HepG2 (cell line): ENCODE data around the gene CAPN10. TPM values are rescaled to one million over a fixed set of nuclear protein-coding genes. Genes with fewer than 3 reads are reported as not detected.
A peak's percentile ranks its signal among the peaks of the same experiment; 100 is the strongest.

Experiments
- ARID2 ChIP-seq: sonication (generic); formaldehyde crosslinking; IDR thresholded peaks from 2 replicates; pipeline ENCODE4 v1.8.1; 2022; ENCODE audit warnings: mild to moderate bottlenecking, missing genetic modification reagents, borderline replicate concordance
- CBFB ChIP-seq: sonication (generic); formaldehyde crosslinking; IDR thresholded peaks from 2 replicates; pipeline ENCODE4 v1.4.0; 2020; ENCODE audit warnings: missing genetic modification reagents
- ELF3 ChIP-seq: IDR thresholded peaks from 2 replicates; pipeline ENCODE4 v1.6.1; 2016; ENCODE audit warnings: missing genetic modification reagents, missing compliant biosample characterization
- GPN1 ChIP-seq: sonication (generic); formaldehyde crosslinking; IDR thresholded peaks from 2 replicates; pipeline ENCODE4 v1.5.1; 2020; ENCODE audit warnings: missing genetic modification reagents, borderline replicate concordance
- KAT8 ChIP-seq: IDR thresholded peaks from 2 replicates; pipeline ENCODE4 v1.6.1; 2016; ENCODE audit warnings: missing genetic modification reagents, missing compliant biosample characterization
- NFE2L2 ChIP-seq: fragments of 150-350 bp; IDR thresholded peaks from 2 replicates; pipeline ENCODE4 v1.6.1; 2014; ENCODE audit warnings: low read length
- RARG ChIP-seq: sonication (generic); formaldehyde crosslinking; IDR thresholded peaks from 2 replicates; pipeline ENCODE4 v1.4.0; 2020; ENCODE audit warnings: low read depth, mild to moderate bottlenecking, missing genetic modification reagents
- REST ChIP-seq, 2 experiments: IDR thresholded peaks; 2 replicates each; pipeline ENCODE4 v1.6.1; 2011 to 2012; ENCODE audit warnings: low read length in 2 of 2, borderline replicate concordance in 1 of 2, low read depth in 1 of 2, mild to moderate bottlenecking in 1 of 2, moderate library complexity in 1 of 2
- RFXANK ChIP-seq: IDR thresholded peaks from 2 replicates; pipeline ENCODE4 v1.6.1; 2016
- U2AF2 ChIP-seq: fragments of 200-400 bp; formaldehyde crosslinking; IDR thresholded peaks from 2 replicates; pipeline ENCODE4 v1.6.1; 2017; ENCODE audit warnings: low read depth, mild to moderate bottlenecking, low read length
- ZBTB26 ChIP-seq: IDR thresholded peaks from 2 replicates; pipeline ENCODE4 v1.6.1; 2016; ENCODE audit warnings: missing compliant biosample characterization, missing genetic modification reagents, borderline replicate concordance
- ZNF17 ChIP-seq: sonication (generic); formaldehyde crosslinking; IDR thresholded peaks from 2 replicates; pipeline ENCODE4 v1.5.0; 2020; ENCODE audit warnings: mild to moderate bottlenecking, missing genetic modification reagents
- ZNF329 ChIP-seq: sonication (generic); formaldehyde crosslinking; IDR thresholded peaks from 2 replicates; pipeline ENCODE4 v1.9.0; 2021; ENCODE audit warnings: low read depth, mild to moderate bottlenecking, missing genetic modification reagents
- ZNF44 ChIP-seq: sonication (generic); formaldehyde crosslinking; IDR thresholded peaks from 2 replicates; pipeline ENCODE4 v1.5.1; 2020; ENCODE audit warnings: mild to moderate bottlenecking, missing genetic modification reagents
- ZNF510 ChIP-seq: sonication (generic); formaldehyde crosslinking; IDR thresholded peaks from 2 replicates; pipeline ENCODE4 v1.4.0; 2020; ENCODE audit warnings: low read depth, mild to moderate bottlenecking, missing genetic modification reagents
- ZNF562 ChIP-seq: sonication (generic); formaldehyde crosslinking; IDR thresholded peaks from 2 replicates; pipeline ENCODE4 v1.8.0; 2022; ENCODE audit warnings: missing genetic modification reagents, borderline replicate concordance
- ZNF788 ChIP-seq: sonication (generic); formaldehyde crosslinking; IDR thresholded peaks from 2 replicates; pipeline ENCODE4 v1.5.0; 2020; ENCODE audit warnings: mild to moderate bottlenecking, missing genetic modification reagents, borderline replicate concordance
- polyA plus RNA-seq, 8 experiments: library from polyadenylated mRNA; depleted of rRNA in 3 of 8; stranded (reverse) in 7 of 8; unstranded in 1 of 8; fragments of >200 nt; fragmentation: Illumina TruSeq in 4 of 8; extraction: Trizol in 4 of 8; gene quantifications; 2 replicates each; pipeline versions ENCODE4 v1.2.1 to v1.2.3, GENCODE V29; 2011 to 2016; ENCODE audit warnings: low read depth in 4 of 8, missing spikeins in 1 of 8, mixed read lengths in 1 of 8; ENCODE audit not compliant: insufficient read depth in 1 of 8
- total RNA-seq, 5 experiments: library from RNA; depleted of rRNA; stranded (reverse); fragments of >200 nt; fragmentation: Illumina TruSeq; extraction: Trizol; gene quantifications; 2 replicates each; pipeline ENCODE4 v1.2.3, GENCODE V29; 2016; ENCODE audit warnings: low read depth in 1 of 5
- TF ChIP-seq, protein P1 (sequence below): sonication (generic); formaldehyde crosslinking; IDR thresholded peaks from 2 replicates; pipeline ENCODE4 v1.4.0; 2020; ENCODE audit warnings: missing genetic modification reagents
- TF ChIP-seq, protein P2 (sequence below): sonication (generic); formaldehyde crosslinking; IDR thresholded peaks from 2 replicates; pipeline ENCODE4 v1.9.0; 2022; ENCODE audit warnings: low read depth, missing genetic modification reagents
- TF ChIP-seq, protein P3 (sequence below): sonication (generic); formaldehyde crosslinking; IDR thresholded peaks from 2 replicates; pipeline ENCODE4 v1.4.0; 2020; ENCODE audit warnings: missing genetic modification reagents

Gene CAPN10
- total and polyA plus RNA-seq, 2 of the 13 experiments (the other 11 are each of a cell fraction or from before 2014, with no cell fraction given), result 27.6 to 32.4 TPM

DNA sequence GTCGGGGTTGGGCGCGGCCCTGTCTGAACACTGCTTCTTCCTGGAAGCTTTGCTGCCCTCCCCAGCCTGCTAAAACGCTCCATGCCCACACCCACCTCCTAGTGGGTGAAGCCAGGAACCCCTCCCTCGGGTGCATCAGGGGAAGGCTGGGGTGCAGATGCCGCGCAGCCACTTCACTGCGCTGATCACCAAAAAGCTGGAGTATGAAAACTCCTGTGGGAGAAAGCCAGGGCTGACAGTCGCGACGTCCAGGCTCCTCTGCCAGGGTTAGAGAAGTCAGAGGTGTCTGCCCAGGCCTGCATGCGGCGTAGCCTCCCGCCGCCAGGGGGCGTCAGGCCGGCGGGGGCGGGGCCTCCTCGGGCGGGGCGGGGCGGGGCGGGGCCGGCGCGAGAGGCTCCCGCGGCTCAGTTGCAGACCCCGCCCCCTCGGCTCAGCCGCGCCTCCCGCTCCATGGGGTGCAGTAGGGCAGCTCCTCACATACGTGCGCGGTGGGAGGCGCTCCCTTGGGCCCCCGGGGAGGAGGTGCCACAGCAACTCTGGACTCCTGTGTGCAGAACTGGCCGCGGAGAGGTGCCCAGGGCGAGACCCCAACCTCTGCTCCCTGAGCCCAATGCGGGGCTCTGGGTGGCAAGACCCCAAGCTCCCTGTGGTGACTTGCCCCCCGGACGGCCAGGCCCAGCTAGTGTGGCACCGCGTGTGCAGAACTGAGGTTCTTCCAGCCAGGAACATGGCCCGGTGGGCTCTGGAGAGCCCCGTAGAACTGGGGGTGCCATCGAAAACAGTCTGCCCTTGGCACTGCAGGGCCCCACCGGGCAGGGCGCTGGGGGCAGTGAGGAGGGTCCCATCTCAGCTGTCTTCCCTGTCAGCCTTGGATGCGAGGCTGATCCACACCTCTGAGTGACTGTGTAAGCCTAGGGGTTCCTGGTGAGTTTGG, 20.1 kb upstream of the CAPN10 start (continued):
- TF ChIP-seq GPN1 (CRISPR knock-in tag), result 0 out of 2 replicates have a peak, but pooled peaks have one; percentile 58
- 0 out of 4 replicates have a peak, but pooled peaks of 1 of the 2 experiments have one; percentile 8 for TF ChIP-seq REST (IDR thresholded peaks at IDR 0.05; ENCODE audit: borderline replicate concordance in 1 of 2, low read depth in 1 of 2, low read length in 2 of 2)
- TF ChIP-seq RFXANK (CRISPR knock-in tag), result no peak
- no peak for TF ChIP-seq ZNF562 (CRISPR knock-in tag)
- no peak for TF ChIP-seq ZNF17 (CRISPR knock-in tag)
- TF ChIP-seq, protein P1, sequence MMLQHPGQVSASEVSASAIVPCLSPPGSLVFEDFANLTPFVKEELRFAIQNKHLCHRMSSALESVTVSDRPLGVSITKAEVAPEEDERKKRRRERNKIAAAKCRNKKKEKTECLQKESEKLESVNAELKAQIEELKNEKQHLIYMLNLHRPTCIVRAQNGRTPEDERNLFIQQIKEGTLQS (CRISPR knock-in tag), result no peak
- no peak for TF ChIP-seq CBFB
- peak; percentile 68 for TF ChIP-seq KAT8 (CRISPR knock-in tag)
- TF ChIP-seq, protein P2, sequence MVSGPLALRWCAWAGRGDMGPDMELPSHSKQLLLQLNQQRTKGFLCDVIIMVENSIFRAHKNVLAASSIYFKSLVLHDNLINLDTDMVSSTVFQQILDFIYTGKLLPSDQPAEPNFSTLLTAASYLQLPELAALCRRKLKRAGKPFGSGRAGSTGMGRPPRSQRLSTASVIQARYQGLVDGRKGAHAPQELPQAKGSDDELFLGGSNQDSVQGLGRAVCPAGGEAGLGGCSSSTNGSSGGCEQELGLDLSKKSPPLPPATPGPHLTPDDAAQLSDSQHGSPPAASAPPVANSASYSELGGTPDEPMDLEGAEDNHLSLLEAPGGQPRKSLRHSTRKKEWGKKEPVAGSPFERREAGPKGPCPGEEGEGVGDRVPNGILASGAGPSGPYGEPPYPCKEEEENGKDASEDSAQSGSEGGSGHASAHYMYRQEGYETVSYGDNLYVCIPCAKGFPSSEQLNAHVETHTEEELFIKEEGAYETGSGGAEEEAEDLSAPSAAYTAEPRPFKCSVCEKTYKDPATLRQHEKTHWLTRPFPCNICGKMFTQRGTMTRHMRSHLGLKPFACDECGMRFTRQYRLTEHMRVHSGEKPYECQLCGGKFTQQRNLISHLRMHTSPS (CRISPR knock-in tag), result peak; percentile 82; the same call in 1 of the 2 replicates
- TF ChIP-seq U2AF2, result no peak
- peak; percentile 10; the same call in 1 of the 2 replicates for TF ChIP-seq ZNF788 (CRISPR knock-in tag)
- no peak for TF ChIP-seq ZBTB26
- no peak for TF ChIP-seq RARG (CRISPR knock-in tag)
- no peak for TF ChIP-seq NFE2L2
- no peak; the same call in 1 of the 2 replicates for TF ChIP-seq ZNF329 (CRISPR knock-in tag)
- TF ChIP-seq ARID2 (CRISPR knock-in tag), result no peak; the same call in 1 of the 2 replicates
- peak; percentile 16; the same call in 1 of the 2 replicates for TF ChIP-seq ZNF44 (CRISPR knock-in tag)
- TF ChIP-seq ZNF510 (CRISPR knock-in tag), result no peak
- 0 out of 2 replicates have a peak, but pooled peaks have one; percentile 49 for TF ChIP-seq ELF3 (CRISPR knock-in tag)
- TF ChIP-seq, protein P3, sequence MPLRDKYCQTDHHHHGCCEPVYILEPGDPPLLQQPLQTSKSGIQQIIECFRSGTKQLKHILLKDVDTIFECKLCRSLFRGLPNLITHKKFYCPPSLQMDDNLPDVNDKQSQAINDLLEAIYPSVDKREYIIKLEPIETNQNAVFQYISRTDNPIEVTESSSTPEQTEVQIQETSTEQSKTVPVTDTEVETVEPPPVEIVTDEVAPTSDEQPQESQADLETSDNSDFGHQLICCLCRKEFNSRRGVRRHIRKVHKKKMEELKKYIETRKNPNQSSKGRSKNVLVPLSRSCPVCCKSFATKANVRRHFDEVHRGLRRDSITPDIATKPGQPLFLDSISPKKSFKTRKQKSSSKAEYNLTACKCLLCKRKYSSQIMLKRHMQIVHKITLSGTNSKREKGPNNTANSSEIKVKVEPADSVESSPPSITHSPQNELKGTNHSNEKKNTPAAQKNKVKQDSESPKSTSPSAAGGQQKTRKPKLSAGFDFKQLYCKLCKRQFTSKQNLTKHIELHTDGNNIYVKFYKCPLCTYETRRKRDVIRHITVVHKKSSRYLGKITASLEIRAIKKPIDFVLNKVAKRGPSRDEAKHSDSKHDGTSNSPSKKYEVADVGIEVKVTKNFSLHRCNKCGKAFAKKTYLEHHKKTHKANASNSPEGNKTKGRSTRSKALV (CRISPR knock-in tag), result 0 out of 2 replicates have a peak, but pooled peaks have one; percentile 57
